ENCODE data around the gene CACNA2D3.
"Not testable (repeated sequence)": the region's sequence is repeated elsewhere in the genome, so short reads cannot be mapped to it uniquely, and the experiment has no call there.

CACNA2D3 gene

GRCh38 chr3:54596087-54596486 lies 473.7 kb downstream of the CACNA2D3 start:
- DNase-seq, result no peak

- no peak for DNase-seq
Measured at GRCh38 chr3:54599716-54600115, 477.4 kb downstream of the CACNA2D3 start.

- DNase-seq, result no peak
Measured at GRCh38 chr3:54600441-54601204, 478.3 kb downstream of the CACNA2D3 start.

- no peak for DNase-seq
Measured at GRCh38 chr3:54604495-54604894, 482.1 kb downstream of the CACNA2D3 start.

DNA sequence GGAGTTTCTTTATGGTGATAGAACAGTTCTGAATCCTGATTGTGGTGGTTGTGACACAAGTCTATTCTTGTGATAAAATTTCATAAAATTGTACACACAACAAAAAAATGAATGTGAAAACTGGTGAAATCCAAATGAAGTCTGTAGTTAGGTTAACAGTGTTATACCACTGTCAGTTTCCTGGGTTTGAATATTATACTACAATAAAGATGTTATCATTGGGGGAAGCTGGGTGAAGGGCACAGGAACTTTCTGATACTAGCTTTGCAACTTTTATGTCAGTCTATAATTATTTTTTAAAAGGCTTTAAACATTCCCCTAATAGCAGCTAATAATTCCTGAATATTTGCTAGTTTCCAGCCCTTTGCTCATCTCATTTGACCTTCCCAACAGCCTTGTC lies 485.7 kb downstream of the CACNA2D3 start:
- no peak for DNase-seq

DNA sequence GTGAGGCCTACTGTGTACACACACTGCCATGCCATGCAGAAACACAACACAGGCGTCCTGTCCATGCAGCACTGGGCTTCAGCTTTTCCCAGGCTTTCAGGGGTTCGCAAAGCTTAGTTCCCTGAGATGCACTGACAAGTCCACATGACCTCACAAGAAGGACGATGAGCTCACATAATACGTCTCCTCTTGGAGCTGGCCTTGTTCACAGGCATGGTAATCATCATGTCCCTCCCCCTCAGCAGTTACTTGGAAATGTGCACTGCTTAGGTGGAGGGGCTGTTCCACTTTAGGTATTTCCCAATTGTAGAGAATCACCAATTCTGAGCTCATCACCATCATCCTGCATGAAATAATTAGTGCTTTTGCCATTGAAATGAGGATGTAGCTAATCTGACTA lies 496.7 kb downstream of the CACNA2D3 start:
- no peak for DNase-seq

DNA sequence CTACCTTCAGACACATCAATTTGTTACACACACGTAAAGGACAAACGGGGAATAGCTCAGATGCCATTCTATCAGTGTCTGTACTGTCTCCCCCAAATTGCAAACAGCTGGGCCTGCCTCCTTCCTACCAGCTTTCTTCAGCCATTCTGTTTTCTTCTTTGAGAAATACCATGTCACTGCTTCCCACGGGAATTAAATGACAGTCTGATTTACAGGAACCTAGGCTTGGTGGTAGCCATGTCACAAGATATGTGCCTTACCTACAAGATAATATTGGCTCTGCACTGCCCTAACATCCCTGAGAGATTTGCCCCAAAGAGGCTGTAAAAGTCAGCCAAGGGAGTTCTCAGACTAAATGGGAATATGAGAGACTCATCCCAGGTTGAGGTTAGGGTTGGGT lies 497.2 kb downstream of the CACNA2D3 start:
- DNase-seq, result no peak

GRCh38 chr3:54621184-54621583 lies 498.8 kb downstream of the CACNA2D3 start:
- DNase-seq, result no peak

DNA sequence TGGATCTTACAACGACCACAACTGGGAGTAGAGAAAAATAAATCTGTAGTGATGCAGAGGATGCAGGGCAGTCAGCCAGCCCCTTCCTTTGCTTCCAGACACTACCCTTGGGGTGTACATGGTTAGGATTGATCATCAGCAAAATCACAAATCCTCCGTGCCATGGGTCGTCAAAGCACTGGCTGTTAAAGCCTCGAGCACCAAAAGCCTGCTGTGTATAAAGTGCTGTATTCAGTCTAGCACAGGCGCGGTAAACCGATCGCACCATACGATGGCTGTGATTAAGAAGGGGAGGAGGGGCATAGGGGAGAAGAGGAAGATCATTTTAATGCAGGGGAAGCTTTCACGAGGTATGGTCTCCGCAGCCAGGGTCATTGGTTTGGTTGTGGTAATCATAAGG lies 500.3 kb downstream of the CACNA2D3 start:
- DNase-seq, result no peak

DNA sequence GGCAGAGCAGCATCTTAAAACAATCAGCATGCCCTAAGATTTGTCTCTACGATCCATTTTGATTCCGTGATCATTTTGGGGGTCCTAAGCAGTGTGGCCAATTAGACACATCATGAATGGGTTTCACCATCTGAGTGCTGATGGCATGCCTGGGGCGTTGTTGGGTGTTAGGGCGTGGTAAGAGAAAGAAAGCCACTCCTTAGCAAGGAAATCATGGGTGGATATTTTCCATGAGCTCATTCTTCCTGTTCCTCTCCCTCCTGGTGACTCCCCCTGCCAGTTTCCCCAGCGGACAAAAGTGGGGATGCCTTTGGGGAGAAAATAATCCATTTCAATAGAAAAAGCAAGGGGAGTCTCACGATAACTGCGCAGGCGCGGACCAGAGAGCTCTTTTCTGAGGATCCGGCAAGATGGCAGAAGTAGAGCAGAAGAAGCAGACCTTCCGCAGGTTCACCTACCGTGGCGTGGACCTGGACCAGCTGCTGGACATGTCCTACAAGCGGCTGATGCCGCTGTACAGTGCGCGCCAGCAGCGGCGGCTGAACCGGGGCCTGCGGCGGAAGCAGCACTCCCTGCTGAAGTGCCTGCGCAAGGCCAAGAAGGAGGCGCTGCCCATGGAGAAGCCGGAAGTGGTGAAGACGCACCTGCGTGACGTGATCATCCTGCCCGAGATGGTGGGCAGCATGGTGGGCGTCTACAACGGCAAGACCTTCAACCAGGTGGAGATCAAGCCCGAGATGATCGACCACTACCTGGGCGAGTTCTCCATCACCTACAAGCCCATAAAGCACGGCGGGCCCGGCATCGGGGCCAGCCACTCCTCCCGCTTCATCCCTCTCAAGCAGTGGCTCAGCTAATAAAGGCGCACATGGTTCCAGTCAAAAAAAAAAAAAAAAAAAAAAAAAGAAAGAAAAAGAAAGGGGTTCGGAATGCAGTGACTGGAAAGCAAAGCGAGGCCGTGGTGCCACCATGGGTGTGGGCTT lies 503.7 kb downstream of the CACNA2D3 start:
- DNase-seq, result no peak

DNA sequence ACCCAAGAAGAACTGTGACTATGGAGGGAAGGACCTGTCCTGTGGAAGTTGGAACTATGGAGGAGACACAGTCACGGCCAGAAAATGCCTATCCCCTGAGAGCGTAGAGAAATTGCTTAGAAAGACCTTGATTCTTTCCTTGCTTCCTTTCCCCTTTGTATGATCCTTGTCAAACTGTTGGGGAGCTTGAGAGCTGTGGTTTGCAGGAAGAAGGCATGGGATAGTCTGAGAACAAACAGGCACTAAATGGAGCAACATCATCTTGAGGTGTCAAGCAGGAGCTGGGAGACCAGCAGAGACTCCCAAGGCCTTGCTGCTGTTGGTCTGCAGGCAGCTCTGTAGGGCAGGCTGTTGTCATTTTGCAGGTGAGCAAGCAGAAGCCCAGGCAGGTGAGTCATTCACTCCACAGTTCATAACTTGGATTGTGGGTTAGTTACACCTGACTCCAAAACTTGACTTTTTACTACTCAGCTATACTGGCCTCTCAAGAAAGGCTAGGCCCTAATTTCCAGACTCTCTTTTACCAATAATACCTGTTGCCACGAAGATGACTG lies 506.6 kb downstream of the CACNA2D3 start:
- DNase-seq, result no peak

GRCh38 chr3:54630101-54630623 lies 507.8 kb downstream of the CACNA2D3 start:
- DNase-seq, result no peak

DNA sequence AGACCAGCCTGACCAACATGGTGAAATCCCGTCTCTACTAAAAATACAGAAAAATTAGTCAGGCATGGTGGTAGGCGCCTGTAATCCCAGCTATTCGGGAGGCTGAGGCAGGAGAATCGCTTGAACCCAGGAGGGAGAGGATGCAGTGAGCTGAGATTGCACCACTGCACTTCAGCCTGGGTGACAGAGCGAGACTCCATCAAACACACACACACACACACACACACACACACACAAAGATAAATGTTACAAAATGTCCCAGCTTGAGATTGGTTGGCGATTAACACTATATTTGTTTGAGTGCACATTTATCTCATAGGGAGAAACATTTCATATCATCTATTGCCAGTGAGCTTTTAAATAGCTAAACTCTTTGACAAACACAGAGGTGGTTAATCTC lies 508.6 kb downstream of the CACNA2D3 start:
- DNase-seq, result not testable (repeated sequence)

GRCh38 chr3:54631516-54632325 lies 509.4 kb downstream of the CACNA2D3 start:
- DNase-seq, result no peak

DNA sequence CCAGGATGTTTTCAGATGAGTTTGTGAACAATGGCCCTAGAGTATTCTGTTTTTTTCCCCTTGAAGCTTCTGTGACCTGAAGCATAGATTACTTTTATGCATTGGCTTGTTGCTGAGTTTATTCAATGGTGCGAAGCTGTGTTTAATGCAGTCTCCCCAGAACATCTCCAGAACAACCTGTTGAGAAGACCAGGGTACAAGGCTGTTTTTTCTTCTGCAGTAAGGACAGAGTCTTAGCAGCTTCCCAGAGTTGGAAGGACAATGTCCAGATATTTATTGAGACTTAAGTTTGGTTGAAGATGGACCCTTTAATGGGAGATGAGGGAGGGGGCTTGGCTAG lies 509.9 kb downstream of the CACNA2D3 start:
- DNase-seq, result no peak

DNA sequence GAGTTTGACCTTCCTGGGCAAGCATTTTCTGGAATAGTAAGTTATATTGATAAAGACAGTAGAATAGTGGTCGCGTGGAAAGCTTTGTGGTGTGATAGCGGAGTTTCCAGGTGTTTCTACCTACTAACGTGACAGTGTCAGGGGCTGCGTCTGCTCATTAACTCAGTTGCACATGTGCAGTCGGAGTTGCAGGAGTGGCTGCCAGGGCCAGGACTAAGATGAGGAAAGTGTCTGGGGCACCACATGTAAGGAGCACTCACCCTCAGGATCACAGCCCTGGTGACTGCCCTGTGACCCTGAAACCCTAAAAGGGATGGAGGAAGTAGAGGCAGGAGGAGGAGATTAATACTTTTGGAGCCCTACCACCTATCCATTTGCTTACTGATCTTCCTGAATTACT lies 510.5 kb downstream of the CACNA2D3 start:
- DNase-seq, result no peak

DNA sequence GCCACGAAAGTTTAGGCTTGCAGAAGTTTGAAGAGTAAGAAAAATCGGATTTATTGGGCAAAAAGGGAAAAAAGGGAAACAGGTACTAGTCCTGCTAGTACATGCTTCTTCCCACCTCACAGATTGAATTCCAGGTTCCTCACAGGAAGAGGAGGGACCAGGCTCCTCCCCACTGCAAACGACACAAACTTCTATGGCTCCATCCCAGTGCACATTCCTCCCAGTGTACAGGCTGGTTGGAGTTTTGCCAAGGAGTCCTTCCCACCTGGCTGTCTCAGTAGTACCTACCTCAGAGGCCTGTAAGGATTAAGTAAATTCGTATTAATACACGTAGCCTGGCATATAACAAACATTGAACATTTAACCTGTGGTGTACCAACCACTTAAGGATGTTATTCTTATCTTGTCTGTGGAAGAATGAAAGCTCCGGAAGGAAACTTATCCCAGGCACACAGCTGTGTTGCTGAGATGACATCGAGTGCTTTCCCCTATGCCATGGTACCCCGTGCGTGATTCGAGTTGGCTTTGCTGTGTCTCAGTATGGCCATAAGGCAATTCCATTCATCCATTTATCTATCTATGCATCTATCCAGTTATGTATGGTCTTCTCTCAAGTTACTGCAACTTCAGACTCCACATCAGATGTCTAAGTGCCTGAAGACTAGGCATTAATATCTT lies 511.2 kb downstream of the CACNA2D3 start:
- no peak for DNase-seq

DNA sequence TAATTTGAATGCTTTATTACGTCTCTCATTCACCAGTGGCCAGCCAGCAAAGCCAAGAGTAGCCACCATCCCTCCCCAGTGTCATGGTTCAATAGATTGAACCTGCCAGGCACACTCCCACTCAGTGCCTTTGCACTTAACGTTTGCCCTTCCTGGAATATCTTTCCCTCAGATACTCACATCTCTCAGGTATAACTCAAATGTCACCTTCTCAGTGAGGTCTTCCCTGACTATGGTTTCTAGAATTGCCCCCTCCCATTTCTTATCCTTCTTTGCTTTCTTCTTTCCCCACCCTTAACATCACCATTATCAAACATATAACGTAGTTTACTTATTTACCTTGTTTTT lies 511.7 kb downstream of the CACNA2D3 start:
- no peak for DNase-seq

- DNase-seq, result not testable (repeated sequence)
Measured at GRCh38 chr3:54639790-54640372, 517.5 kb downstream of the CACNA2D3 start.

GRCh38 chr3:54641226-54642014 lies 519.1 kb downstream of the CACNA2D3 start:
- no peak for DNase-seq

- DNase-seq, result no peak
Measured at GRCh38 chr3:54642147-54642546, 519.8 kb downstream of the CACNA2D3 start.
